ENCODE measurements around the gene TTL.
A peak's percentile ranks its signal among the peaks of the same experiment; 100 is the strongest.
"Not testable (repeated sequence)": the region's sequence is repeated elsewhere in the genome, so short reads cannot be mapped to it uniquely, and the experiment has no call there.

The TTL gene

GRCh38 chr2:112524276-112524675, 42.3 kb downstream of the TTL start:
- not testable (repeated sequence) for DNase-seq

- DNase-seq: no peak
These were observed 46.6 kb downstream of the TTL start for GRCh38 chr2:112528541-112528940.

- DNase-seq: no peak
These were observed 47.8 kb downstream of the TTL start for GRCh38 chr2:112529757-112530156.

GRCh38 chr2:112530728-112531127, 48.8 kb downstream of the TTL start:
- no peak for DNase-seq

- DNase-seq: no peak
These were observed 52.9 kb downstream of the TTL start for GRCh38 chr2:112534826-112535225.

GRCh38 chr2:112536665-112537064, 54.7 kb downstream of the TTL start:
- DNase-seq: not testable (repeated sequence)

GRCh38 chr2:112539306-112539705, 57.4 kb downstream of the TTL start:
- DNase-seq: no peak

GRCh38 chr2:112540906-112541305, 59.0 kb downstream of the TTL start:
- DNase-seq: no peak

- peak; percentile 83 for DNase-seq
These were observed 59.6 kb downstream of the TTL start for GRCh38 chr2:112541315-112542122.

GRCh38 chr2:112542123-112542983, 60.4 kb downstream of the TTL start, which contains the start of gene POLR1B:
Gene POLR1B, plus strand, starts transcription at chr2:112542465. Its CDS starts 30 bp downstream, at chr2:112542495.
- peak; percentile 90 for DNase-seq

- DNase-seq: no peak
These were observed 61.2 kb downstream of the TTL start for GRCh38 chr2:112542984-112543661.

- peak; percentile 71 for DNase-seq
These were observed 65.4 kb downstream of the TTL start for GRCh38 chr2:112547333-112547732.

- no peak for DNase-seq
These were observed 67.0 kb downstream of the TTL start for GRCh38 chr2:112548980-112549379.

- DNase-seq: no peak
These were observed 84.1 kb downstream of the TTL start for GRCh38 chr2:112566104-112566503.

- DNase-seq: not testable (repeated sequence)
These were observed 84.6 kb downstream of the TTL start for GRCh38 chr2:112566508-112566907.

GRCh38 chr2:112572005-112572404, 90.0 kb downstream of the TTL start:
- DNase-seq: no peak

- no peak for DNase-seq
These were observed 95.8 kb downstream of the TTL start for GRCh38 chr2:112577756-112578155.

GRCh38 chr2:112579241-112579640, 97.3 kb downstream of the TTL start:
- DNase-seq: no peak

GRCh38 chr2:112580084-112580483, 98.1 kb downstream of the TTL start:
- no peak for DNase-seq

- DNase-seq: peak; percentile 77
These were observed 100.4 kb downstream of the TTL start for GRCh38 chr2:112582314-112582746.

- DNase-seq: no peak
These were observed 101.7 kb downstream of the TTL start for GRCh38 chr2:112583497-112584133.

- DNase-seq: peak; percentile 74
These were observed 102.4 kb downstream of the TTL start, which contains the start of gene CHCHD5 for GRCh38 chr2:112584134-112584890. Gene CHCHD5, plus strand, starts transcription at chr2:112584609. Its CDS starts 39 bp downstream, at chr2:112584648.

All from DMS79 treated with DMSO at 0.1 percent for 48 hours (cell line).